ENCODE data around the gene NAPSA. TPM values are rescaled to one million over a fixed set of nuclear protein-coding genes. Genes with fewer than 3 reads are reported as not detected.

The NAPSA gene
- total and polyA plus RNA-seq, 10 of the 15 experiments (the other 5 are each of a cell fraction or from before 2014, with no cell fraction given), result 6.7 to 45.4 (median 17.1) TPM

DNA sequence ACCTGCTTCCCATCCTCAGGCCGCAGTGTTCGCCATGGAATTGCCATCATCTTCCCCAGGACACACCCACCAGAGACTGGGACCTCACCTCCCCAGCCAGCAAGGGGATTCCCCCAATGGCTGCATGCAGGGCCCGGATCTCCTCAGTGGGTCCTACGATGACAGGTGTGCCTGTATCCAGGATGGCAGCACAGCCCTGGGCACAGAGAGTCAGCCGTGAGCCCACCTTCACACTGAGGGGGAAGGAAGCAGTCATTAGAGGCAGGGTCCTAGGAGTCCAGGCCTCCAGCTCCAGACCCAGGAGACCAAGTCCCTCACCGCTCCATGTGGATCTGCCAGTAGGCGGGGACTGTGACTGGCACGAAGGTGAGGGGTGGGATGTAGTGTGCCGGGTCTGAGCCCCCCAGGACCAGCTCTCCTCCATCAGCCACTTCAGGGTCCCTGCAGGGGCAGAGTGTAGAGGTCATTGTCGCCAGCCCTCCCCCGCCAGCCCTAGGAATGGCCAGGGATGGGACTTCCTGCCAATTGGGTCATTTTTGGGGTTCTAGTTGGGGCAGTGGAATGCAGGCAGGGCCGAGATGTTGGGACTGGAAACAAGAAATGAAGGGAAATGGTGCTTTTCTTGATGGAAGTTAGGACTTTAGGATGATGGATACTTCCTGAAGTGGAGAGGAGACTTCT lies 30.6 kb downstream of the NAPSA start:
- H3K4me2 ChIP-seq (ENCODE audit: control insufficient read depth, insufficient read depth), result no peak overlapping the region
- POLR2A ChIA-PET, result interaction anchor here (1.2 to 2.2 kb wide), 3 partner anchors 9 to 22 kb away, joined by 4 to 12 read pairs (median 5); no protein-coding TSS in a partner anchor
- no peak overlapping the region for H3K27ac ChIP-seq (ENCODE audit: control insufficient read depth, insufficient read depth)
- in situ Hi-C loops (cut with MboI), result loop anchor here (25.0 kb wide), 1 partner anchor 1027 kb away; the partner anchor contains the start of genes CLDND2, ETFB and NKG7
- no TSS peak for BruUV-seq (replicated peaks)
- no peak for FAIRE-seq
- WGBS (ENCODE audit: insufficient coverage, insufficient replicate concordance, low lambda C conversion rate, missing lambda C conversion rate), result 79% methylated on average over 12 of the region's 12 CpGs
- CTCF ChIA-PET, result interaction anchor here (1.0 to 1.2 kb wide), 2 partner anchors 13 to 24 kb away, joined by 3 read pairs; no protein-coding TSS in a partner anchor
- H3K4me3 ChIP-seq, result no peak overlapping the region
- SMC1A ChIA-PET (ENCODE audit: uncharacterized antibody, unreplicated experiment), result interaction anchor here (0.8 to 3.7 kb wide), 5 partner anchors 10 to 26 kb away, joined by 3 to 49 read pairs (median 7); no protein-coding TSS in a partner anchor
- no peaks in the 10 kb centered on the region for H4K20me1 ChIP-seq (ENCODE audit: control insufficient read depth, insufficient read depth)
- TF ChIP-seq POLR2A (IDR thresholded peaks at IDR 0.05; ENCODE audit: low read depth, low read length), result peak; percentile 68
- no peak for TF ChIP-seq ZNF207 (IDR thresholded peaks at IDR 0.05; ENCODE audit: borderline replicate concordance)
- TF ChIP-seq YBX1 (IDR thresholded peaks at IDR 0.05), result no peak
- H3K4me1 ChIP-seq (ENCODE audit: control insufficient read depth, insufficient read depth, low read length), result peaks cover 36% of the 10 kb centered on the region
- no peak overlapping the region for H3K9ac ChIP-seq (ENCODE audit: control insufficient read depth, insufficient read depth, low read length)
- H3K9me3 ChIP-seq (replicated peaks; ENCODE audit: control insufficient read depth, insufficient read depth, low read length), result peaks cover 8% of the 10 kb centered on the region
- RAD21 ChIA-PET (ENCODE audit: unreplicated experiment), result interaction anchor here (0.9 to 1.2 kb wide), 2 partner anchors 19 to 126 kb away, joined by 3 to 5 read pairs; no protein-coding TSS in a partner anchor
- H3K27me3 ChIP-seq (replicated peaks in 1 of 2; ENCODE audit: control insufficient read depth in 2 of 2, insufficient read depth in 2 of 2, low read length in 1 of 2), result no peaks in the 10 kb centered on the region
- no peak for ATAC-seq
- no peak for DNase-seq (ENCODE audit: low read depth, low spot score)
- intact Hi-C loops (cut with micrococcal nuclease; ENCODE audit: unreplicated experiment), result no loop called here
- no peak overlapping the region for H2AFZ ChIP-seq (ENCODE audit: control insufficient read depth, low read depth, low read length)
- H3K79me2 ChIP-seq (ENCODE audit: control insufficient read depth, insufficient read depth, low read length), result peaks cover 16% of the 10 kb centered on the region
- peaks cover 11 to 24% of the 10 kb centered on the region in 2 experiments for H3K36me3 ChIP-seq (ENCODE audit: control insufficient read depth in 2 of 2, insufficient read depth in 2 of 2, low read length in 1 of 2)

All from GM12878 (cell line).